Measurements from ENCODE around the gene ADAMTS12.

Gene ADAMTS12

GRCh38 chr5:33480876-33481275 lies 410.9 kb downstream of the ADAMTS12 start:
- Histone ChIP-seq H3K27ac (ENCODE audit: low read length) (no peak overlapping the region), H3K4me1 (ENCODE audit: low read length) (no peaks in the 10 kb centered on the region), H3K9ac (ENCODE audit: low read length) (no peak overlapping the region), H4K20me1 (ENCODE audit: insufficient read depth, low read length) (no peaks in the 10 kb centered on the region), H3K27me3 (ENCODE audit: low read depth, low read length) (no peaks in the 10 kb centered on the region), H3K4me2 (ENCODE audit: low read length) (no peak overlapping the region), H3K4me3 (ENCODE audit: low read length) (no peak overlapping the region), H3K9me3 (ENCODE audit: insufficient read depth, low read length) (no peaks in the 10 kb centered on the region), H3K36me3 (replicated peaks; ENCODE audit: low read depth, low read length) (peaks cover 5% of the 10 kb centered on the region), H3K79me2 (ENCODE audit: low read length) (no peaks in the 10 kb centered on the region), H2AFZ (ENCODE audit: low read depth, low read length) (no peak overlapping the region)
- TF ChIP-seq EZH2phosphoT487 (IDR thresholded peaks at IDR 0.05; ENCODE audit: low read depth) = no peak

DNA sequence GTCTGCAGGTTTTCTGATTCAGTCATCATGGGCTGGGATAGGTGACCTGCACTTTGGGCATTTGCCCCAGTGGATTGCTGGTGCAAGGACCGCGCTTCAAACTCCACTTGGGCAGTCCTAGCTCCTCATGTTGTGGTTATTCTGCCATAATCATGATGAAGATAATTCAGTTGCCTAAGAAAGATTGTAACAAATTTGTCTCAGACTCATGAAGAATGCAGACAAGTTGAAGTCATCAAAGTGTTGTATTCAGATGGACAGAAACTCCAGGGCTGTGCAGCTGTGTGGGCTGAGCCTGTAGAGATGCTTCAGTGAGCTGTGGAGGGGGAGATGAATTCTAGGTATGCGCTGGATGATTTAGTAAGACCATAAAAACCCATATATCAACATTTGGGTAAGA lies 412.5 kb downstream of the ADAMTS12 start:
- no peak overlapping the region for H3K4me2 ChIP-seq (ENCODE audit: low read length)
- H3K9ac ChIP-seq (ENCODE audit: low read length) = no peak overlapping the region
- TF ChIP-seq EZH2phosphoT487 (IDR thresholded peaks at IDR 0.05; ENCODE audit: low read depth) (no peak), CTCF (IDR thresholded peaks at IDR 0.05; ENCODE audit: low read depth, low read length) (no peak)
- no peak overlapping the region for H3K4me3 ChIP-seq (ENCODE audit: low read length)
- peaks cover 18% of the 10 kb centered on the region for H3K36me3 ChIP-seq (replicated peaks; ENCODE audit: low read depth, low read length)
- H3K27ac ChIP-seq (ENCODE audit: low read length) = no peak overlapping the region
- no peaks in the 10 kb centered on the region for H3K79me2 ChIP-seq (ENCODE audit: low read length)
- no peaks in the 10 kb centered on the region for H3K4me1 ChIP-seq (ENCODE audit: low read length)
- H3K27me3 ChIP-seq (ENCODE audit: low read depth, low read length) = no peaks in the 10 kb centered on the region
- no peaks in the 10 kb centered on the region for H4K20me1 ChIP-seq (ENCODE audit: insufficient read depth, low read length)
- no peak overlapping the region for H2AFZ ChIP-seq (ENCODE audit: low read depth, low read length)
- no peaks in the 10 kb centered on the region for H3K9me3 ChIP-seq (ENCODE audit: insufficient read depth, low read length)

DNA sequence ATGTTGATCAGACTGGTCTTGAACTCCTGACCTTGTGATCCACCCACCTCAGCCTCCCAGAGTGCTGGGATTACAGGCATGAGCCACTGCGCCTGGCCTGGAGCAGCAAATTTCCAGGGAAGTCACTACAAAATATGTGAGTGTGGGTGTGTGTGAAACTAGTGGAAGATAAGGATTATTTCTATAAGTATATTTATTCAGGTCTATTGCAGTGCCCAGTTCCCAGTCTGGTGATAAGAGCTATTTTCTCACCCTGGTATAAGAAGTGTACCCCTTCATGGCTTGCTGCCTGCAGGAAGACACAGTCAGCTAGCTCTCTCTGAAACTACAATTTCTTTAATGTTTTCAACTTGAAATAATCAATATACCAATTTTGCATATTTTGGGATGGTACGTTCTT lies 414.0 kb downstream of the ADAMTS12 start:
- Histone ChIP-seq H3K4me3 (ENCODE audit: low read length) (no peak overlapping the region), H3K36me3 (replicated peaks; ENCODE audit: low read depth, low read length) (peaks cover 33% of the 10 kb centered on the region), H3K27ac (ENCODE audit: low read length) (no peak overlapping the region), H3K79me2 (ENCODE audit: low read length) (no peaks in the 10 kb centered on the region), H3K27me3 (ENCODE audit: low read depth, low read length) (no peaks in the 10 kb centered on the region), H2AFZ (ENCODE audit: low read depth, low read length) (no peak overlapping the region), H3K9me3 (ENCODE audit: insufficient read depth, low read length) (no peaks in the 10 kb centered on the region), H3K9ac (ENCODE audit: low read length) (no peak overlapping the region), H3K4me1 (ENCODE audit: low read length) (no peaks in the 10 kb centered on the region), H3K4me2 (ENCODE audit: low read length) (no peak overlapping the region), H4K20me1 (ENCODE audit: insufficient read depth, low read length) (no peaks in the 10 kb centered on the region)
- TF ChIP-seq CTCF (IDR thresholded peaks at IDR 0.05; ENCODE audit: low read depth, low read length) = no peak
- no peak for TF ChIP-seq EZH2phosphoT487 (IDR thresholded peaks at IDR 0.05; ENCODE audit: low read depth)

DNA sequence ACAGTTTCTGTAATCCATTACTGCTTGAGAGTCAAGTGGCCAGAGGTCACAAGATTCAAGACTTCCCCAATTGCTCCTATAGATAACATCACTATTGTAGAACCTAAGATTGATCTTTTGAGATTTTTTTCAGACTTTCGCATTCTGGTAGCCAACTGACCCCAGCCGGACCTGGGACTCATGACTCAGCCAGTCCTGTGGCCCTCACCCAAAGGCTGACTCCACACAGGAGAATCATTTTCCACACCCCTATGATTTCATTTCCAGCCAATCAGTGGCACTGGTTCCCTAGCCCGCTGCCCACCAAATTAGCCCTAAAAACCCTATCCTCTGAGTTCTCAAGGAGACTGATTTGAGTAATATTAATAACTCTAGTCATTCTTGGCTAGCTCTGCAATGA lies 414.8 kb downstream of the ADAMTS12 start:
- no peak overlapping the region for H3K9ac ChIP-seq (ENCODE audit: low read length)
- H3K36me3 ChIP-seq (replicated peaks; ENCODE audit: low read depth, low read length) = peaks cover 41% of the 10 kb centered on the region
- no peaks in the 10 kb centered on the region for H4K20me1 ChIP-seq (ENCODE audit: insufficient read depth, low read length)
- no peaks in the 10 kb centered on the region for H3K79me2 ChIP-seq (ENCODE audit: low read length)
- no peaks in the 10 kb centered on the region for H3K27me3 ChIP-seq (ENCODE audit: low read depth, low read length)
- H3K9me3 ChIP-seq (ENCODE audit: insufficient read depth, low read length) = no peaks in the 10 kb centered on the region
- H2AFZ ChIP-seq (ENCODE audit: low read depth, low read length) = no peak overlapping the region
- no peak for TF ChIP-seq CTCF (IDR thresholded peaks at IDR 0.05; ENCODE audit: low read depth, low read length)
- no peak for TF ChIP-seq EZH2phosphoT487 (IDR thresholded peaks at IDR 0.05; ENCODE audit: low read depth)
- H3K4me1 ChIP-seq (ENCODE audit: low read length) = no peaks in the 10 kb centered on the region
- no peak overlapping the region for H3K4me2 ChIP-seq (ENCODE audit: low read length)
- no peak overlapping the region for H3K27ac ChIP-seq (ENCODE audit: low read length)
- no peak overlapping the region for H3K4me3 ChIP-seq (ENCODE audit: low read length)

DNA sequence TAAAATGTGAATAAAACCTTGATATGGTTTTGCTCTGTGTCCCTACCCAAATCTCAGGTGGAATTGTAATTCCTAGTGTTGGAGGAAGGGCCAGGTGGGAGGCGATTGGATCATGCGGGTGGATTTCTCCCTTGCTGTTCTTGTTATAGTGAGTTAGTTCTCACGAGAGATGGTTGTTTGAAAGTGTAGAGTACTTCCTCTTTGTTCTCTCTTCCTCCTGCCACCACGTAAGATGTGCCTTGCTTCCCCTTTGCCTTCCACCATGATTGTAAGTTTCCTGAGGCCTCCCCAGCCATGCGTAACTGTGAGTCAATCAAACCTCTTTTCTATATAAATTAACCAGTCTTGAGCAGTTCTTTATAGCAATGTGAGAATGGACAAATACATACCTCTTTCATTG lies 416.1 kb downstream of the ADAMTS12 start:
- TF ChIP-seq EZH2phosphoT487 (IDR thresholded peaks at IDR 0.05; ENCODE audit: low read depth) (no peak), CTCF (IDR thresholded peaks at IDR 0.05; ENCODE audit: low read depth, low read length) (no peak)
- no peak overlapping the region for H3K27ac ChIP-seq (ENCODE audit: low read length)
- H3K9me3 ChIP-seq (ENCODE audit: insufficient read depth, low read length) = no peaks in the 10 kb centered on the region
- H3K4me2 ChIP-seq (ENCODE audit: low read length) = no peak overlapping the region
- no peak overlapping the region for H3K4me3 ChIP-seq (ENCODE audit: low read length)
- no peaks in the 10 kb centered on the region for H3K4me1 ChIP-seq (ENCODE audit: low read length)
- H3K27me3 ChIP-seq (ENCODE audit: low read depth, low read length) = no peaks in the 10 kb centered on the region
- no peaks in the 10 kb centered on the region for H3K79me2 ChIP-seq (ENCODE audit: low read length)
- peaks cover 41% of the 10 kb centered on the region for H3K36me3 ChIP-seq (replicated peaks; ENCODE audit: low read depth, low read length)
- H3K9ac ChIP-seq (ENCODE audit: low read length) = no peak overlapping the region
- H4K20me1 ChIP-seq (ENCODE audit: insufficient read depth, low read length) = no peaks in the 10 kb centered on the region
- no peak overlapping the region for H2AFZ ChIP-seq (ENCODE audit: low read depth, low read length)
